ENCODE measurements around the gene KCTD19. TPM values are rescaled to one million over a fixed set of nuclear protein-coding genes. Genes with fewer than 3 reads are reported as not detected.
"Not testable (repeated sequence)": the region's sequence is repeated elsewhere in the genome, so short reads cannot be mapped to it uniquely, and the experiment has no call there.

KCTD19 gene
- total RNA-seq, 4 donors from 2014 or later: not detected

DNA sequence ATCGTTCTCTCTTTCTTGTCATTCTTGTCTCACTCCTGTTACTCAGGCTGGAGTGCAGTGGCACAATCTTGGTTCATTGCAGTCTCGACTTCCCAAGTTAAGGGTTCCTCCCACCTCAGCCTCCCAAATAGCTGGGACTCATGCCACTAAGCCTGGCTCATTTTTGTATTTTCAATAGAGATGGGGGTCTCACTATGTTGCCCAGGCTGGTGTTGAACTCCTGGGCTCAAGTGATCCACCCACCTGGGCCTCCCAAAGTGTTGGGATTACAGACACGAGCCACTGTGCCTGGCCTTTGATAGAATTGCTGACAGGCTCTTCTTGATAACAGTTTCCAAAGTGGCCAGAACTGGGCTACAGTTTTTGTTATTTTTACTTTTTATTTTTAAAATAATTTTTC is 34.5 kb upstream of the KCTD19 start:
- H3K4me3 ChIP-seq: no peak overlapping the region
- H3K4me1 ChIP-seq: no peaks in the 10 kb centered on the region
- no peak for TF ChIP-seq POLR2A (IDR thresholded peaks at IDR 0.05; ENCODE audit: low read depth)
- TF ChIP-seq, protein P1, sequence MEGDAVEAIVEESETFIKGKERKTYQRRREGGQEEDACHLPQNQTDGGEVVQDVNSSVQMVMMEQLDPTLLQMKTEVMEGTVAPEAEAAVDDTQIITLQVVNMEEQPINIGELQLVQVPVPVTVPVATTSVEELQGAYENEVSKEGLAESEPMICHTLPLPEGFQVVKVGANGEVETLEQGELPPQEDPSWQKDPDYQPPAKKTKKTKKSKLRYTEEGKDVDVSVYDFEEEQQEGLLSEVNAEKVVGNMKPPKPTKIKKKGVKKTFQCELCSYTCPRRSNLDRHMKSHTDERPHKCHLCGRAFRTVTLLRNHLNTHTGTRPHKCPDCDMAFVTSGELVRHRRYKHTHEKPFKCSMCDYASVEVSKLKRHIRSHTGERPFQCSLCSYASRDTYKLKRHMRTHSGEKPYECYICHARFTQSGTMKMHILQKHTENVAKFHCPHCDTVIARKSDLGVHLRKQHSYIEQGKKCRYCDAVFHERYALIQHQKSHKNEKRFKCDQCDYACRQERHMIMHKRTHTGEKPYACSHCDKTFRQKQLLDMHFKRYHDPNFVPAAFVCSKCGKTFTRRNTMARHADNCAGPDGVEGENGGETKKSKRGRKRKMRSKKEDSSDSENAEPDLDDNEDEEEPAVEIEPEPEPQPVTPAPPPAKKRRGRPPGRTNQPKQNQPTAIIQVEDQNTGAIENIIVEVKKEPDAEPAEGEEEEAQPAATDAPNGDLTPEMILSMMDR (IDR thresholded peaks at IDR 0.05): no peak
- TF ChIP-seq EP300 (IDR thresholded peaks at IDR 0.05): no peak
- no peak for TF ChIP-seq POLR2AphosphoS5 (IDR thresholded peaks at IDR 0.05)
- H3K36me3 ChIP-seq: no peaks in the 10 kb centered on the region
- WGBS: 87% methylated on average over 3 of the region's 3 CpGs
- no peaks in the 10 kb centered on the region for H3K9me3 ChIP-seq
- no peak for DNase-seq (ENCODE audit: extremely low spot score)
- no peak overlapping the region for H3K27ac ChIP-seq (replicated peaks in 1 of 4)
- intact Hi-C loops (cut with DNase I): no loop called here
- H3K27me3 ChIP-seq: no peaks in the 10 kb centered on the region

DNA sequence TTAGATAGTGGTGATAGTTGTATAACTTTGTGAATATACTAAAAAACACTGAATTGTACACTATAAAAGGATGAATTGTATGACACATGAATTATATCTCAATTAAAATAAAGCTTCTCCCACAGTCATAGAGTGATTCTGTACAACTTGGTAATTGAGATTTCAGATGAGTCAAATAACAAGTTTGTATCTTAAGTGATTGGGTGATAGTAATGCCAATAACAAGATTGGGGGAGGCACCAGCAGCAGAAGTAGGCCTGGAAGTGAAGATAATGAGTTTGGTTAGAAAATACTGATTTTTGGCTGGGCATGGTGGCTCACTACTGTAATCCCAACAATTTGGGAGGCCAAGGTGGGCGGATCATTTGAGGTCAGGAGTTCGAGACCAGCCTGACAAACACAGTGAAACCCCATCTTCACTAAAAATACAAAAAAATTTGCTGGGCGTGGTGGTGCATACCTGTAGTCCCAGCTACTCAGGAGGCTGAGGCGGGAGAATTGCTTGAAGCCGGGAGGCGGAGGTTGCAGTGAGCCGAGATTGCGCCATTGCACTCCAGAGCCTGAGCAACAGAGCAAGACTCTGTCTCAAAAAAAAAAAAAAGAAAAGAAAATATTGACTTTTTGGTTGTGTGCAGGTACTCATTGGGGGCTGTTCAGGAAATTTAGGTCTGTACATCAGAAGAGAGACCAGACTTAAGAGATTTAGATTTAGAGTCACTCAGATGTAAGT is 33.2 kb upstream of the KCTD19 start:
- WGBS: 97% methylated on average over 8 of the region's 8 CpGs
- intact Hi-C loops (cut with DNase I); H3K4me3 ChIP-seq; H3K27ac ChIP-seq (replicated peaks in 1 of 4); H3K4me1 ChIP-seq; H3K27me3 ChIP-seq; H3K36me3 ChIP-seq; H3K9me3 ChIP-seq: not testable (repeated sequence)
- DNase-seq (ENCODE audit: extremely low spot score): peak; percentile 19

DNA sequence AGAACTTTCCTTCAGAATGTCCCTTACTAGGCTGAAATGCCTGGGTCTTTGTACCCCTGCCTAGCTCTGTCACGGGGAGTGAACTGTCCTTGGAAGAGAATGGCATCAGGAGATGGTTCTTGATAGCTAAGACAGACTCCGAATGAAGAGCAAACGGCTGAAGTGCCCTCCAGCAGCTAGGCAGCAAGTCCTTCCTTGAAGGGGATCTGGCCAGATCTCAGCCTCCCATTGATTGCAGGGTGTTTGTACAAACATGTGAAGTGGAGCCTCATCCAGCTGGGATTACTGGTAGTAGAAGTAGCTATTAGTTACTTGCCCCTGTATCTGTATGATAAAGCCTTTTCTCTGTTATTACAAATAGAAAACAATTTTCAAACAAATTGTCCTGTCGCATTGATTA is 31.0 kb upstream of the KCTD19 start:
- no peaks in the 10 kb centered on the region for H3K36me3 ChIP-seq
- TF ChIP-seq POLR2AphosphoS5 (IDR thresholded peaks at IDR 0.05): no peak
- TF ChIP-seq, protein P1 (IDR thresholded peaks at IDR 0.05): no peak
- TF ChIP-seq EP300 (IDR thresholded peaks at IDR 0.05): no peak
- no peak for TF ChIP-seq POLR2A (IDR thresholded peaks at IDR 0.05; ENCODE audit: low read depth)
- no peaks in the 10 kb centered on the region for H3K9me3 ChIP-seq
- 81% methylated on average over 3 of the region's 4 CpGs for WGBS
- no peak overlapping the region for H3K27ac ChIP-seq (replicated peaks in 1 of 4)
- no peaks in the 10 kb centered on the region for H3K4me1 ChIP-seq
- peak; percentile 74 for DNase-seq (ENCODE audit: extremely low spot score)
- intact Hi-C loops (cut with DNase I): no loop called here
- no peaks in the 10 kb centered on the region for H3K27me3 ChIP-seq
- no peak overlapping the region for H3K4me3 ChIP-seq

DNA sequence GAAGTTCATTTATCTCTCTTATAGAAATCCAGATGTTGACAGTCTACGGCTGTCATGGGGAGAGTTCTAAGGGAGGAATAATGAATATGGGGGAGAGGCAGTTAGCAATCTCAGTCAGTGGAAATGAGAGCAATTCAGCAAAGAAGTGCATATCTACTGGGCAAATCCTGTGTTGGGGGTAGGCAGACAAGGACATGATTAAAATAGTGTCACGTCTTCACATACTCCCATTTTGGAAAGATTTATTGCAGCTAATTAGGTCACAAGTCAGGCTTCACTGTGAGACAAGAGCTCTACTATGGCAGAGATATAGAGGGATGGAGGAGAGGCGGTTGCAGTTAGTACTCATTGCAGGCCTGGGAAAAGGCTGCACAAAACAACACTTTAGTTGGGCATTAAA is 29.9 kb upstream of the KCTD19 start:
- H3K27ac ChIP-seq (replicated peaks in 1 of 4): no peak overlapping the region
- TF ChIP-seq POLR2A (IDR thresholded peaks at IDR 0.05; ENCODE audit: low read depth): no peak
- TF ChIP-seq, protein P1 (IDR thresholded peaks at IDR 0.05): no peak
- TF ChIP-seq EP300 (IDR thresholded peaks at IDR 0.05): no peak
- intact Hi-C loops (cut with DNase I): no loop called here
- H3K27me3 ChIP-seq: no peaks in the 10 kb centered on the region
- no peaks in the 10 kb centered on the region for H3K36me3 ChIP-seq
- DNase-seq (ENCODE audit: extremely low spot score): peak; percentile 0
- no peak overlapping the region for H3K4me3 ChIP-seq
- H3K4me1 ChIP-seq: no peaks in the 10 kb centered on the region
- 77% methylated on average over 3 of the region's 3 CpGs for WGBS
- H3K9me3 ChIP-seq: no peaks in the 10 kb centered on the region

DNA sequence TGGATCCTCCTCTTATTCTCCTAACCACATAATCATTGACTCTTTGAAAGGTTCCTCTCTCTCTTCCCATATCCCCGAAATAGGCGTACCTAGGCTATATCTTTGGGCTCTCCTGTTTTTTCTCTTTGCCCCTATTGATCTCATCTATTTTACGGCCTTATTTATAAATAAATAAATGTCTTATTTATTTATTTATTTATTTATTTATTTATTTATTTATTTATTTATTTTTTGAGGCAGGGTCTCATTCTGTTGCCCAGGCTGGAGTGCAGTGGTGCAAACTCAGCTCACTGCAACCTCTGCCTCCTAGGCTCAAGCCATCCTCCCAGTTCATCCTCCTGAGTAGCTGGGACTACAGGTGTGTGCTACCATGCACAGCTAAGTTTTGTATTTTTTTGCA is 25.9 kb upstream of the KCTD19 start:
- H3K36me3 ChIP-seq; H3K27ac ChIP-seq (replicated peaks in 1 of 4); intact Hi-C loops (cut with DNase I); H3K9me3 ChIP-seq; H3K4me3 ChIP-seq; H3K4me1 ChIP-seq; H3K27me3 ChIP-seq: not testable (repeated sequence)
- 97% methylated on average over 3 of the region's 3 CpGs for WGBS
- DNase-seq (ENCODE audit: extremely low spot score): peak; percentile 50

DNA sequence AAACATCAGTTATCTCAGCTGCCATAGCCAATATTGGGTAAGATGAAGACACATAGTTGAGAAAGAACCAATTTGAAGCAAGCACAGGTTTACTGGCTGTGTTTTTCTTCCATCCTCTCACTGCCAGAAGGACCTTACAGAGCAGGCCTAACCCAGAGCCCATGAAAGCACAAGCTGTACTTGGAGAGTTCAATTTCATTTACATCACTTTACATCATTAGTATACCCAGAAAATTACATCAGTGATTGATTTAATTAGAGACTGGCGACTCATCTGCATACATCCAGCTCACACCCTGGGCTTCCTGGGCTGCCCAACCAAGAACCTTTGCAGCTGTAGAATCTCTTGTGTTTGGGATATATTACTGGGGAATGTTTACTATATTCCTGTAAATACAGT is 23.8 kb upstream of the KCTD19 start:
- DNase-seq (ENCODE audit: extremely low spot score): peak; percentile 29
- Histone ChIP-seq H3K27me3 (no peaks in the 10 kb centered on the region), H3K36me3 (no peaks in the 10 kb centered on the region), H3K4me3 (no peak overlapping the region), H3K9me3 (no peaks in the 10 kb centered on the region), H3K4me1 (no peaks in the 10 kb centered on the region), H3K27ac (replicated peaks in 1 of 4) (no peak overlapping the region)
- intact Hi-C loops (cut with DNase I): no loop called here
- WGBS: 78% methylated on average over 1 of the region's 1 CpG
- TF ChIP-seq POLR2A (IDR thresholded peaks at IDR 0.05; ENCODE audit: low read depth) (no peak), EP300 (IDR thresholded peaks at IDR 0.05) (no peak), POLR2AphosphoS5 (IDR thresholded peaks at IDR 0.05) (no peak)
- TF ChIP-seq, protein P1 (IDR thresholded peaks at IDR 0.05): no peak

All from esophagus muscularis mucosa (tissue), 4 donors.